ENCODE measurements around the gene TEK.
A peak's percentile ranks its signal among the peaks of the same experiment; 100 is the strongest.

TEK gene

DNA sequence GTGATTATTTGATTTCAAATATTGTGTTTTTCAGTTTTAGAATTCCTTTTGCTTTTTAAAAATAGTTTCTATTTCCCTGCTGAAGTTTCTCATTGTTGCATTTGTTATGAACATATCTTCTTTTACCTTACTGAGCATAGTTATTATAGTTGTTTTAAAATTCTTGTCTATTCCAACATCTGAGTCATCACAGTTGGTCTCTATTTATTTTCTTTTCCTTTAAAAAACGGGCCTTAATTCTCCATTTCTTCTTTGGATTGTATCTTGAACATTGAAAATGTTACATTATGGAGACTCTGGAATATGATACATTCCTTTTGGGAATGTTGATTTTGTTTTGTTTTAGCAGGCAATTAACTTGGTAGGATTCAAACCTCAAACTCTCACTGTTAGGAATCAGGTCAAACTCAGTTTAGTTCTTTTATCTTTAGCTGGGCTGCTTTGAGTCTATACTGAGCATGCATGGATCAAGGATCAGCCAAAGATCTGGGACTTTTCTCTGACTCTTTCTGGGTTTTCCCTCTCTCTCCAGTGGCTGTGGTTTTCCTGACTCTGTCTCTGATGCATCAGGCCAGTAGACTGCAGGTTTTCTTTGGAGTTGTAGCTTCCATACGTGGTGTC lies 70.3 kb downstream of the TEK start:
- peak; percentile 69 for DNase-seq (ENCODE audit: low spot score)

DNA sequence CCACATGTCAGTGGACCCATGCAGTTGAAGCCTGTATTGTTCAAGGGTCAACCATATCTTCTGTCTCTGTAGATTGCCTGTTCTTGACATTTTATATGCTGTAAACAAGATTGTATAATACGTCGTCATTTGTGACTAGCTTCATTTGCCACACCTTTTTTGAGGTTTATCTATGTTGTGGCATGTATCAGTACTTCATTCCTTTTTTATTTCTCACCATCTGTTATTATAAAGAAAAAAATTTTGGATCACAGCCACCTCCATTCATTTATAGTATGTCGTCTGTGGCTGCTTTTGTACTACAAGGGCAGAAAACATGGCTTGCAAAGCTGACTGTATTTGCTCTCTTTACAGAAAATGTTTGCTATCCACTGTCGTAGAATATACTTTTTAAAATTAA lies 72.4 kb downstream of the TEK start:
- peak; percentile 5 for DNase-seq (ENCODE audit: low spot score)

DNA sequence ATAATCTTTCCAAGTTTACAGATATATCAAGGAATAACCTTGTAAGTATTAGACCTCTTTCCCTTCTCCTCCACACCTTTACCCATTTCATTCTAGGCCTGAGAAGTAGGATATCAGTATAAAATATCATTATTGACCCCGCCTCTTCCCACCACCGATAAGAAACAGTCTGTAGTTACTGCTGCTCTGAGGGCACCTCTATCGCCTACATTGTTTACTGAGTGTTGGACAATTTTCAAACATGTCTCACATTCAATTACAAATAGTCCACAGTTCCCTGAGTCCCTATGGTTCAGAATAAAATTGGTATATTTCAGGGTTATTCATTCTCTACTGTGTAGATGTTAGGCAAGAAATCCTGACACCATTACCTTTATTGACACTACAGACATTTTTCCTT lies 73.4 kb downstream of the TEK start:
- DNase-seq (ENCODE audit: low spot score): no peak

DNA sequence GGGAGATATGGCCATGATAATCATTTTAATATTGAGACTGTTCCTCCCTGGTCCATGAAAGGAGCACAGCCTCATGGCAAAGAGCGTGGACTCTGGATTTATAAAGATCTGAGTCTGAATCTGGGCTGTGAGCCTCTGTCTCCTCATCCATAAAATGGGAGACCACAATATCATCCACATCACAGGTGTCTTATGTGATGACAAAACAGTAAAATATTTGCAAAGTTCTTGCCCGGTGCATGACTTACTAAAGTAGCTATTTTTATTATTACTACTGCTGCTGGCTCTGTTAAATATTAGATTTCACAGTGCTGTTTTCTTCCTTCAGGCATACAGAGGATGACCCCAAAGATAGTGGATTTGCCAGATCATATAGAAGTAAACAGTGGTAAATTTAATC lies 74.1 kb downstream of the TEK start:
- peak; percentile 84 for DNase-seq (ENCODE audit: low spot score)

DNA sequence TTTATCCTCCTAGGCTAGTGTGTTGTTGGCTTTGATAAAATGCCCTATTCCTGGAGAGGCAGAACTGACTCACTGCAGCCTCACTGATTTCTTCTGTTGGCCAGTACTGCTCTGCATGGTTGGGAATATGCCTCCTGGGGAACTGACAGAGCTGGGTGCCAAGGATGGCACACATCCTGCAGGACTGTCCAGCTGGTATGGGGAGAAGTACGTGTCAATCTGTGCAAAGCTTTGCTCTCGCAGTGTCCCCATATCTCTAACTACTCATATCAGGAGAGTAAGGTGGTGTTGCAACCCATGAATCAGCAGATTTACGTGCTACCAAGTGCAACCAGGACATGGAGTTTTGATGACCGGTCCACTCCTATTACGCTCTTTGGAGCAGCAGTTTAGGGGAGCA lies 74.7 kb downstream of the TEK start:
- peak; percentile 66 for DNase-seq (ENCODE audit: low spot score)

DNA sequence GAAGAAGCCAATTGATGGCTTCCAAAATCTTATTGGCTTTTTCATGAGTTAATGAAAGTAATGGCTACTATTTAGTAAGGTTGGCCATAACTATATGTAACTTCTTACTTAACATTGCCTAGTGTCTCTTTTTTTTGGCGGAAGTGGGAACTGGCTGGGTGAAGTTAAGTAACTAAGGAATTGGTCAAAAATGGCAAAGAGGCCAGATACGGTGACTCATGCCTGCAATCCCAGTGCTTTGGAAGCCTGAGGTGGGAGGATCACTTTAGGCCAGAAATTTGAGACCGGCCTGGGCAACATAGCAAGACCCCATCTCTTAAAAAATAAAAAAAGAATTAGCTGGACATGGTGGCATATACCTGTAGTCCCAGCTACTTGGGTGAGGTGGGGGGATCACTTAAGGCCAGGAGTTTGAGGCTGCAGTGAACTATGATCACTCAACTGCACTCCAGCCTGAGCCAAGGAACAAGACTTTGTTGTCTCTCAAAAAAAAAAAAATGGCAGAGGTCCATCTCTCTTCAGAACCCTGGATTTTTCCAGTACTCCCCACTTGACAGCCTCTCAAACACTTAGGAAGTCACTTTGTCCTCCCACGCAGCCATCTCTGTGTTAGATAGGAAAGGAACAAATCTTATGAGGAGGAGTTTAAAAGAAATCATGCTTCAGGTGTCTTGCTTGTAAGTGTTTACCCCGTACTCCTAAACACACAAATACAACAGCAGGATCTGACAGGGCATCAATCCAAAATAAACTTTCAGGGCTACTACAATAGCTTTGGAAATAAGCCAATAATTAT lies 75.7 kb downstream of the TEK start:
- DNase-seq (ENCODE audit: low spot score): no peak

DNA sequence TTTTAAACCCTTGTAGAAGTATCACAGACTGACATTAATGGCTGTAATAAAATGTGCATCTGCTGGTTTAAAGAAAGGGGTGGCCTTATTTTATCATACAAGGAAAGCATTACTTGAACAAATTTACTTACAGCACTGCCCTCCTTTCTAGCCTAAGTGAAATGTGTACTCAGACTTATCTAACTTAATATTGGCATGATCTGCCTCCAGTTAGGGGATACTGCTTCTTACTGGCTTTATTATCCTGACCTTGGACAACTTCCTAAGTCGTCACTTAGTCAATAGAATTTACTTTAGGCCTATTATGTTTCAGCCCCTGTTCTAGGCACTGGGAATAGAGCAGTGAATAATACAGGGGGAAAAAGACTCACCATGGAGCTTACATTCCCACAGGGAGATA lies 79.4 kb downstream of the TEK start:
- no peak for DNase-seq (ENCODE audit: low spot score)

DNA sequence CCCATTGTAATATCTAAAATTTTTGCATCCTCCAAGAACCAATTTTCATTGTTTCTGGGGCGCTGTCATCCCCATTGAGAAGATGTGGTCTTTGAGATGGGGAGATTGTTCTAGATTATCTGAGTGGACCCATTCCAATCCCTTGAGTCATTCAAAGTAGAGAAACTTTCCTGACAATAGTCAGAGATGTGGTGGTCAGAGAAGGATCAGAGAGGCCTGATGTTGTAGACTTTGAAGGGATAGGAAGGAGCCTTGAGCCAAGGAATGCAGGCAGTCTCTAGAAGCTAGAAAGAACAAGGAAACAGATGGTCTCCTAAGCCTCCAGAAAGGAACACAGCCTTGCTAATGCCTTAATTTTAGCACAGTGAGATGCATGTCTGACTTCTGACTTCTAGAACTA lies 80.4 kb downstream of the TEK start:
- peak; percentile 15 for DNase-seq (ENCODE audit: low spot score)

DNA sequence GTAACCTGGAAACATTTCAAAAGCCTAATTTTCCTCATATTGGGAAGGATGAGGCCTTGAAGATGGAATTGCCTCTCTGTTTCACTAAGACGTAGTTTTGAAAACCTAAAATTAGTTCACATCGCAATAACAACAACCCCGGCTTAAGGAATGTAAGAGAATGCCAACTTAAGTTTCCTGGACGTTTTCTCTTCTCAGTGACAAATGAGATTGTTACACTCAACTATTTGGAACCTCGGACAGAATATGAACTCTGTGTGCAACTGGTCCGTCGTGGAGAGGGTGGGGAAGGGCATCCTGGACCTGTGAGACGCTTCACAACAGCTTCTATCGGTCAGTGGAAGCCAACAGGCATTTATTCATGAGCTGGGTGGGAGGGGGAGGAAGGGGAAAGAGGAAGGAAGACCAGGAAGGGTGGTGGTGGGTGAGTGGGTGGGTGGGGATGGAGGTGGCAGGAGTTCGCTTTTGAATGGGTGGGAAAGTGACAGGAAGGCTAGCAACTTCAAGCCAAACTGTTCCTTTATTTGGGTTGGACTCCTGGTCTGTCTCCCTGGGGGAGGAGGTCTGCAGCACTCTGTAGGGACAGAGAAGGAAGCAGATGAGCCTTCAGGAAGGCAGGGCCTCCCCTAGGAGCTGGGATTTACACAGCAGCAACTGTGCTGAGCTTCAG lies 83.4 kb downstream of the TEK start:
- no peak for DNase-seq (ENCODE audit: low spot score)

DNA sequence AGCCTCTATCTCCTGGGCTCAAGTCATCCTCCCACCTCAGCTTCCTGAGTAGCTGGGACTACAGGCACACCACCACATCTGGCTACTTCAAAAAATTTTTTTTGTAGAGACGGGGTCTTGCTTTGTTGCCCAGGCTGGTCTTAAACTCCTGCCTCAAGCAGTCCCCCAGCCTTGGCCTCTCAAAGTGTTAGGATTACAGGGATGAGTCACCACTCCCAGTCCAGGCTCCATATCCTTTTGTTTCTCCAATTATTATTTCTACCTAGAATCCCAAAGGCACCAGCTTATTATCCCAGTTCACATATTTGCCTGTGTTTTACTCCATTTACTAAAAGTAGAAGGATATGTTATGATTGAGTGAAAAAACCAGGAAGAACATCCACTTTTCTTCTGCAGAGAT lies 84.9 kb downstream of the TEK start:
- DNase-seq (ENCODE audit: low spot score): no peak

DNA sequence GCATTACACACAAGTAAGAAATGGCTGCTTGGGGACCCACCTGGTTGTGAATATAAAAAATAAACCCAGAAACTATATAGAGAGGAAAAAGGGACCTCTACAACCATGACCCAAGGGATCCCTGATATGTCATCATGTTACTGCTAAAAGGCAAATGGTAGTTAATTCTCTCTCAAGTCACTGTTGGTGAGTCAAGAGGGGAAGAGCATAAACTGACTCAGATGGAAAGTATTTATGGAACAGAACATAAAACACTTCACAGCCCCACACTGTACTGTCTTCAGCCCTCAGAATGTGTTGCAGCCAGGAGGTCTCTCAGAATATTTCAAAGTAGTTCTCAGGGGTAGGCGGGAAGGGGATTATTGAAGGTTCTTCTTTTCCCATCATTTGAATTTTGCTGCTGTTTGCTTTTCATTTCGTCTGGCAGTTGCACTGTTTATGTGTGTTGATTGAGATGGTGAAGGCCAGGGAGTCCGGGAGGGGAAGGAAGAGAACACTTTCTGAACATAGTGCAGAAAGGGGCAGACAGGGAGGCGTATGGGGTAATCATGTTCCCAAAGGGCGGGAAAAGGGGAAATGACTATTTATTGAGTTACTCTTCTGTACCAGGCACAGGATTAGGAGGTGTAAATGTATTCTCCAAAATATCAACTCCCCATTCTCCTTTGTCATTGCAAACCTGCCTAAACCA lies 85.5 kb downstream of the TEK start:
- peak; percentile 77 for DNase-seq (ENCODE audit: low spot score)

DNA sequence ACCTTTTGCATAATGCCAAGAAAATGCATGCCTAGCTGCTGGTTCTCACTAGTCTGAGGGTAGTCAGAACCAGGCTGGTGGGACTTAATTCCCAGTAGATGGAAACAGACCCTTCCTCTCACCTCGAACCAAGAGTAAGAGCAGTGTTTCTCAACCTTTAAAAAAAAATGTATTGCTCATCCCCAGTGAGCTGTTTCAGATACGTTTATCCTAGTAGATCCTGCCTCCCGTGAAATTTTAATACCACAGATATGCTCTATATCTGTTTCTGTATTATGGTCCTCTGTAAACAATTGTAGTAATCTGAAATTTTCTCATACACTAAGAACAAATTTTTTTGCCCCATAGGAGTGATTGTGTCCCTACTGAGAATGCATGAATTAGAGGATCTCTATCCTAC lies 86.2 kb downstream of the TEK start:
- no peak for DNase-seq (ENCODE audit: low spot score)

DNA sequence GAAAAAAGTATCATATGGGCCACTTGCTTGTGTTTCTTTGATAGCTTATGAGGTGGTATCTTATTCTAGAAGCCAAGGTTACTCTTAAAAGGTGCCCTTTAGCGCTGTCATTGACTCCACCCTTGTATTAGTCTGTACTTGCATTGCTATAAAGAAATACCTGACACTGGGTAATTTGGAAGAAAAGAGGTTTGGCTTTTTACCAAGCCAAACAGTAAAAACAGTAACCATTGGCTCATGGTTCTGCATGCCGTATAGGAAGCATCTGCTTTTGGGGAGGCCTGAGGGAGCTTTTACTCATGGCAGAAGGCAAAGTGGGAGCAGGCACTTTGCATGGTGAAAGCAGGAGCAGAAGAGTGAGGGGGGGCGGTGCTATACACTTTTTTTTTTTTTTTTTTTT lies 87.4 kb downstream of the TEK start:
- no peak for DNase-seq (ENCODE audit: low spot score)

DNA sequence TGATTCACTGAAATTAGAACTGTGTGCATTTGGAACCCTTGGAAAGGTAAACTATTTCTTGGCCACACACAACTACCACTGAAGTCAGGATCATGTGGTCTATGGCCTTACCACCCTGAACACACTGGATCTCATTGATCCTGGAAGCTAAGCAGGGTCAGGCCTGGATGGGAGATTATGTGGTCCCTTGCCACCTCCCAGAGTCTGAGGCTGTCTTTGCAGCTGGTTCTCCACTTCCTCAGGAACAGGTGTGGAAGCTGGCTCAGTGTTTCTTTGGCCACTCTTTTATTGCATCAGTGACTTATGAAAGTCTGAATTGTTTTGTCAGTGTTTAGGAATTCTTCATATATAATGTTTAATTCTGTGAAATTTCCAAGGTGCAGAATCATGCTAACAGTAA lies 89.2 kb downstream of the TEK start:
- DNase-seq (ENCODE audit: low spot score): peak; percentile 35

DNA sequence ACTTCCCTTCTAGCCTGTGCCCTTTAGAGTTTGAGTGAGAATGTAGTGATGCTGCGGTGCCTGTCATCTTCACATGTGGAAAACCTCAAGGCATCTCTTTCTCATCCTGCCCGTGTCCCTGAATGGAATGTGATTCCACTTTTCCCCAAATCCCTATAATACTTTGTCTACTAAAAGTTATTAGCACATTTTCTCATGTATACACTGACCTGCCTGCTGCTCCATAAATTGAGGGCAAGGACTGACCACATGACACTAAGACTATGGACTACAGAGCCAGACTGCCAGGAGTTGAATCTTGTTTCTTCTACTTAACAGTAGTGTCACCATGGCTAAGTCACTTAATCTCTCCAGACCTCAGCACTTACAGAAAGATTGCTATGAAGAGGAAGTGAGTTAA lies 93.0 kb downstream of the TEK start:
- no peak for DNase-seq (ENCODE audit: low spot score)

DNA sequence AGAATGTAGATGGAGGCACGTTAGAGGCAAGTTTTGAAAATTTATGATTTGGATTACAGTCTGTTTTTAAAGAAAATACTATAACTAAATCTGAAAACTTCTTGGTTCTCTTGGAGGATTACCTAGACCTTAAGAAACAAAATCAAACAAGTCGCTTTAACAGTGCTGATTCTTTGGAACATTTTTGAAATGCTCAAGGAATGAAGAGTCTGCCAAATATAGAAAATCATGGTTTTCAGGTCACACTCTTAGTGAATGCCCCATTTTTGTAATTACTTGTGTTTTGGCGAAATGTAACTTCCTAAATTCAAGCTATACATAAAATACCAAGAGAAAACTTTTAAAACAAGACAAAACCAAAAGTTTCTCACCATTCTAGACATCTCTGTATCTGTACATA lies 94.8 kb downstream of the TEK start:
- DNase-seq (ENCODE audit: low spot score): no peak

DNA sequence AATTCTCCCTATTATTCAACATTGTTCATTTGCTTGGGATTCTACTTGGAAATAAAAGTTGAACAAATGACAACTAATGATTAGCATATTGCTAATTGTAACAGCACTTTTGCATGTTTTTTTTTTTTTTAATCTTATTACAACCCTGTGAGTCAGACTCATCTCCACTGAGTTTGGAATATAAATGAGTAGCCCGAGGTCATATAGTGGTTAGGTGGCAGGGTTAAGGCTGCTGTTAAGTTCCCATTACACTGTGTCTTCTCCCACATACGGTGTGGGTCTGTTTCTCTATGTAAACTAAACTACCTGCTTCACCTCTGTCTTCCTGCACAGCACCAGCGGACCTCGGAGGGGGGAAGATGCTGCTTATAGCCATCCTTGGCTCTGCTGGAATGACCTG lies 95.6 kb downstream of the TEK start:
- DNase-seq (ENCODE audit: low spot score): peak; percentile 13

DNA sequence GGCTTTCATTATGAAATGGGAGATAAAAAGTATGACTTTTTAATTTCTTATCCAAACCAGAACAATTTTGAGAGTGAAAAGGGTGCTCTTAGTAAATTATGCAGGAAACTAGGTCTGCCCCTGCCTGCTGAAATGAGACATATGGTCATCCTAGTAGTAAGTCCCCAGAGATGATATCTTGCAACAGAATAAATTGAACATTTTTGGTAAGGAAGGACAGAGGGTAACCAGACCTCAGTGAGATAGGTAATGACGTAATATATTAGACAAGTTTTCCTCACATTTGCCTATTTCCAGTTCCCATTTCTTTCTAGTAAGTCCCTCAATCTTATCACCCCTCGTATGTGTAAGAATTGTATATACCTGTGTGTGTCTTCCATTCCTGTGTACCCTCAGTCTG lies 96.2 kb downstream of the TEK start:
- no peak for DNase-seq (ENCODE audit: low spot score)

DNA sequence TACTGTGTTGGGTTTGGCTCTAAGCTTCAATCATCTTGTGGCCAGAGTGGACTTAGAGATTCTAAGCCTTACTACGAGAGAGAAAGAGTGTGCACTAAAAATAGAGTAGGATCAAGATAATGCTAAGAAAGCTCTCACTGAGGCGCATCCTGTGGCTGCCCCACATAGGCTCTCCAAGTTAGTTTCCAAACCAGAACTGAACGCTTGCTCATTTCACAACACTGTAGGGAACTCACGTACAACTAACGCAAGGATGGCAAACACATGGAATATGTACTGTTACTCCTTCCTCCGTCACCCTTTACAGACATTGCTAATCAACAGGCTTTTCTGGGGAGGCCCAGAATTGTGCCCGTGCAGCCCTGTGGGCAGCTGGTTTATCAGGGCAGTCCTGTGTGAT lies 97.0 kb downstream of the TEK start:
- DNase-seq (ENCODE audit: low spot score): no peak

DNA sequence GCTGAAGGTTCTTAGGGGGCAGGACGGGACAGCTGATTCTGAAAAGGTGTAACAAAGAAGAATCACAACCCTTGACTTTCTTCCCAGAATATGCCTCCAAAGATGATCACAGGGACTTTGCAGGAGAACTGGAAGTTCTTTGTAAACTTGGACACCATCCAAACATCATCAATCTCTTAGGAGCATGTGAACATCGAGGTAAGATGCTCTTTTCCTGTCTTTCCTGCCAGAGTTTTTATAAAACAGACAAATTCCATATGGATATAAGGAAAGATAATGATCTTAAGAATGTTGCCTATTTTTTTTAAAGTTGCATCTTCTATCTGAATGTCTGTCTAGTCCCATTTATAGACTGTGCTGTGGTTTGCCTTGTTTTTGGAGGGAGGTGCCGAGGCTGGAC lies 100.0 kb downstream of the TEK start:
- DNase-seq (ENCODE audit: low spot score): no peak

DNA sequence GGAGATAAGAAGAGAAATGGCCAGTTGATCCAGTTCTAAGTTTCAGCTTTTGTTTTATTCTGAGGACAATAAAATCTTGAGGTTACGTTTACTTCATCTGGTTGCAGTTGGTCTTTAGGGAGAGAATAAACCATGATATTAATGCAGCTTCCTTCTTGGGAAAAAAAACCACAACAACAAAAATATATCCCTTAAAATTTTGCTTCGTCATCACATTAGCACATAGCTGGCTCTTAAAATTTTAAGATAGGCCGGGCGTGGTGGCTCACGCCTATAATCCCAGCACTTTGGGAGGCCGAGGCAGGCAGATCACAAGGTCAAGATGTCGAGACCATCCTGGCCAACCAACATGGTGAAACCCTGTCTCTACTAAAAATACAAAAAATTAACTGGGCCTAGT lies 101.6 kb downstream of the TEK start:
- DNase-seq (ENCODE audit: low spot score): no peak

DNA sequence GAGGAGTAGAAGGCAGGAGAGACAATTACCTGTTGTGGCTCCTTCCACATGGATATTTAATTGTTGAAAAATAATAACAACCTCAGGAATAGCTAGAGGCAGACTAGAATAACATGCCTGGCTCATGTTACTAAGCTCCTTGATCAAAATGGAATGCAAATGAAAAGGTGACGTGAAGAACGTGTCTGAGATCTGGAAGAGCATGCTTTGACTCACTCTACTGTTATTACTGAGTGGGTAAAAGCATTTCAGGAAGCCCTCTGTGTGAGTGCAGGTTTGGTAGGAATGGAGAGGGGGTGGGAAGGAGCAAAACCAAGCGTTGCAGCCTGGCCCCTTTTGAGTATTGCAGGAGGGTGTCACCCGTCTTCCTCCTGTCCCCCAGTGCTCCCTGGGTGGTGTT lies 103.2 kb downstream of the TEK start:
- DNase-seq (ENCODE audit: low spot score): peak; percentile 4

DNA sequence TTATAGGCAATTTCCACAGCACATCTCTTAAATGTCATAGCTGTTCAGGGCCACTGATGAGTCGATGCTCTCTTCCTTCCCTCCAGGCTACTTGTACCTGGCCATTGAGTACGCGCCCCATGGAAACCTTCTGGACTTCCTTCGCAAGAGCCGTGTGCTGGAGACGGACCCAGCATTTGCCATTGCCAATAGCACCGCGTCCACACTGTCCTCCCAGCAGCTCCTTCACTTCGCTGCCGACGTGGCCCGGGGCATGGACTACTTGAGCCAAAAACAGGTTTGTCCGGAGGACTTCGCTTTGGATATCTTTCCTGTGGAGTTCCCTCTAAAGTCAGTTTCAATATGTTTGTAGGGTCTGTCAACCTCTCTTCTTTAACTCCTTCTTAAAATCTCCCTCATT lies 103.6 kb downstream of the TEK start:
- DNase-seq (ENCODE audit: low spot score): no peak

Data from kidney tubule cell (primary cell).